LNCaP clone FGC (cell line): Measurements from ENCODE around the gene DNAI7.

Experiments used
- DNase-seq: peaks from one replicate; pipeline ENCODE4 v3.0.0-alpha.2; 2011; ENCODE audit warnings: low read depth
- H3K4me3 ChIP-seq: 2 replicates; pipeline ENCODE4 v1.5.1; 2011; ENCODE audit warnings: mild to moderate bottlenecking, low read depth, low read length, control low read depth
- TF ChIP-seq, protein P1 (sequence below): IDR thresholded peaks from 2 replicates; pipeline ENCODE4 v1.5.1; 2012; ENCODE audit warnings: mild to moderate bottlenecking; ENCODE audit not compliant: control insufficient read depth, insufficient read depth; ENCODE audit errors: extremely low read depth

Gene DNAI7

DNA sequence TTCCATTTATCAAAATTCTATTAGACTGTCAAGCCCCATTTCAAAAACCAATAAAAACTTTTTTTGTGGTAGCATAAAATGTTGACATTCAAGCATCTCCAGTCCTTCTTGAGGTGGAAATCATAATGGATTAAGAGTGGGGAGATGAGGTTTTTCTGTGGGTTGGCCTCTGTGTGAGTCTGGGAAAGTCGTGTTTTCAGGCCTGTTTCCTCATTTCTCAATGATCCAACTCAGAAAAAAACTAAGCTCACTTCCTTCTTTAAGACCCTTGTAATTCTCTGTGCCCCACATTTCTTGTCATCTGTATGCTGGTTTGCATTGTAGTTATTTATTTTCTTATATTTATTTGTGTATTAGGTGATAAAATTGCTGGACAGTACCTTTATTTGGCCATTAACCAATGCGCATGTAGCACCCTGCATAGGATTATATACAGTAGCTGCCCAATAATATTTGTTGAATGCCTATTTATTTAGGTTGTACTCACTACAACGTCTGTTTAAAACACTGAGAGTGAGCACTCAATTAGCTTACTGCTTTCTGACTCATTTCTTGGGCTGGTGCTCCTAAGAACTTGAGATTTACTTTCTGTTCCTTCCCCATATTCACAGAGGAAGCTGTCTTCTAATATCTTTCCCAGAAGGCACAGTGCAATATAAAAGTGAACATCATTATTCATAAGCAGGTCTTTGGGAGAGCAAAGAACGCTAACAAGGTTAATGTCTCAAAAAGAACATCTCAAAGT lies 121.9 kb downstream of the DNAI7 start:
- TF ChIP-seq, protein P1, sequence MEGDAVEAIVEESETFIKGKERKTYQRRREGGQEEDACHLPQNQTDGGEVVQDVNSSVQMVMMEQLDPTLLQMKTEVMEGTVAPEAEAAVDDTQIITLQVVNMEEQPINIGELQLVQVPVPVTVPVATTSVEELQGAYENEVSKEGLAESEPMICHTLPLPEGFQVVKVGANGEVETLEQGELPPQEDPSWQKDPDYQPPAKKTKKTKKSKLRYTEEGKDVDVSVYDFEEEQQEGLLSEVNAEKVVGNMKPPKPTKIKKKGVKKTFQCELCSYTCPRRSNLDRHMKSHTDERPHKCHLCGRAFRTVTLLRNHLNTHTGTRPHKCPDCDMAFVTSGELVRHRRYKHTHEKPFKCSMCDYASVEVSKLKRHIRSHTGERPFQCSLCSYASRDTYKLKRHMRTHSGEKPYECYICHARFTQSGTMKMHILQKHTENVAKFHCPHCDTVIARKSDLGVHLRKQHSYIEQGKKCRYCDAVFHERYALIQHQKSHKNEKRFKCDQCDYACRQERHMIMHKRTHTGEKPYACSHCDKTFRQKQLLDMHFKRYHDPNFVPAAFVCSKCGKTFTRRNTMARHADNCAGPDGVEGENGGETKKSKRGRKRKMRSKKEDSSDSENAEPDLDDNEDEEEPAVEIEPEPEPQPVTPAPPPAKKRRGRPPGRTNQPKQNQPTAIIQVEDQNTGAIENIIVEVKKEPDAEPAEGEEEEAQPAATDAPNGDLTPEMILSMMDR = no peak
- no peak for DNase-seq
- no peak overlapping the region for H3K4me3 ChIP-seq

DNA sequence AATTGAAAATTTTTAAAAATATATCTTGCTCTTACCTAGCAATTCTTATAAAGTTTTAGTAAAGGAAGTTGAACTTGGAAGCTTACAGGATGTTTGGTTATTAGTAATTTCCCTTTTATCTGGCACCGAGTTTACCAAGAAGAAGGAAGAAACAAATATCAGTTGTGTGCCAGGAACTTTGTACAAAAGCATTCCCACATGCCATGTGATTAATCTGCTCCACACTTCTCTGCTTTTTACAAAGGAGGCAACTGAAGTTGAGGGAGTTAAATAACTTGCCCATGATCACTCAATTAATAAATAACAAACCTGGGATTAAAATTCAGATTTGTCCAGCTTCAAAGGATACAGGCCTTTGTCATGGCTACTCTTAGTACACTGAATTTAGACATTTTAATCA lies 123.6 kb downstream of the DNAI7 start:
- H3K4me3 ChIP-seq = no peak overlapping the region
- DNase-seq = no peak
- TF ChIP-seq, protein P1 = no peak

DNA sequence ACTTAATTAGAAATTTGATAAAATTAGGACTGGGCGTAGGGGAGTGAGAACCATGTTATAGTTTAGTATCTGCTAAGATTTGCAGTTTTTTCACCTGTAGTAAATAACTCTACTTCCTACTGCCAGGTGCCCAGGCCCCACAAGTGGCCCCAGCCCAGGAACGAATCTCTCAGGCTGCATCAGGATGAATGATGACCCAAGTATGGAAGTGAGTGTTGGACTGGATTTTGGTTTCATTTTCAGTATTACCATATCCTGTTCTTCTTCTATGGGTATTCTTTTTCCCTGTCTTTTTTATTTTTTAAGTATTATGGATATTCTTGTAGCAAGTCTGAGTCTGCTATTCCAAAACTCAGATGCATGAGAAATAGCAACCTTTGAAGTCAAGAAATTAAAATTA lies 125.7 kb downstream of the DNAI7 start:
- DNase-seq = no peak
- TF ChIP-seq, protein P1 = no peak
- H3K4me3 ChIP-seq = no peak overlapping the region

DNA sequence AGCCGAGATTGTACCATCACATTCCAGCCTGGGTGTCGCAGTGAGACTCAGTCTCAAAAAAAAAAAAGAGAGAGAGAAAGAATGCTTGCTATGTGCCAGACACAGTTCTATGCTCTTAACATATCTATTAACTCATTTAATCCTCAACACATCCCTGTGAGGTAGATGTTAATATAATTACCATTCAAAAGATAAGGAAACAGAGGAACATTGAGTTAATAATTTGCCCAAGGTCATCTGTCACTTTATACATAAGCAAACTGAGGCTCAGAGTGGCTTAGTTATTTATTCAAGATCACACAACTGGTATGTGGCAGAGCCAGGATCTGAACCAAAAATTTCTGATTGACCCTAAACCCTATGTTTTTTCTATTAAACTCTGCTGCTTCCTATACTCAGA lies 129.9 kb downstream of the DNAI7 start:
- no peak for DNase-seq
- TF ChIP-seq, protein P1 = no peak
- H3K4me3 ChIP-seq = no peak overlapping the region

DNA sequence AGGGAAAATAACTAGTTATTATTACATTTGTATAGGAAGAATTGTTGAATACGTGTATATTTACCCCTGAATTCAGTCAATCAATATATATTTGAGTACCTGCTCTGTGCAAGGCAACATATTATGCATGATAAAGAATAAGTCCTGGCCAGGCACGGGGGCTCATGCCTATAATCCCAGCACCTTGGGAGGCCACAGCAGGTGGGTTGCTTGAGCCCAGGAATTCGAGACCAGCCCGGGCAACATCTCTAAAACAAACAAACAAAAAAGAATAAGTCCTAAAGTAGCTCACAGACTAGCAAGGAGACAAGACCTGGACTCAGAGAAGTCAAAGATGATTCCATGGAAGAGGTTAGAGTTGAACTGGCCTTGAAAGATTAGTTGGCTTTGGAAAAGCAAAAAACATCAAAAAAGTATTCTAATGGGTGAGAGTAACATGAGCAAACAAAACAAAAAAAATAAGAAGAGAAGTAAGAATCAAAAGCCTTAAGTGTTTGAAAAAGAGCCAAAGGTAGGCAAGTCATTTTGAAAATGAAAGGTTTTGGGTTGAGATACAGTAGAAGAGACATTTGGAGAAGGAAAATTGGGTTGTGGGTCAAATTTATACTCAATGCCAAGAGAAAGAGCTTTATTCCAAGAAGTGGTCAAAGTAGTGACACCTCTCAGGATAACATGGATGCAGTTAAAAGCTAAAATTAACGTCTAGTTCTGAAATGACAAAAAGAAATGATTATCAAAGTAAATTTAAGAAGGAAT lies 130.9 kb downstream of the DNAI7 start:
- DNase-seq = no peak
- TF ChIP-seq, protein P1 = no peak

DNA sequence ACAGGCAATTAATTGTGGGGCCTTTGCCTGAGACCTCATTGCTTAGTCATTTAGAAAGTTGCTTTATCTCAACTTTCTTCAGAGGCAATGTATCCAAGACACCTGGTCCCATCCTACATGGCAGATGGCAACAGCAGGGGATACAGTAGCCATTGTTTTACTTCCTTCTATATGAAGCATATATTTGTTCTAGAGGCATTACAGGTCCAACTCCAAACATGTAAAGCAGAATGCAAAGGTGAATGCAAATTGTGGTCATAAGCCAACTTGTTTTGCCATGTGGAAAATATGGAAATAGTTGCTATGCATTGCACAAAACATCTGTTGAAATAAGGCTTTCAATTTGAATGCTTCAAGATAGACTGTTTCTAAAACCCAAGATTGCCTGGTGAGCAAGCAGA lies 136.3 kb downstream of the DNAI7 start:
- no peak overlapping the region for H3K4me3 ChIP-seq
- TF ChIP-seq, protein P1 = no peak
- DNase-seq = no peak

More for the DNA sequence above, 130.9 kb downstream of the DNAI7 start:
- H3K4me3 ChIP-seq = no peak overlapping the region
